A673 (cell line): ENCODE data around the gene ABCA7. TPM values are rescaled to one million over a fixed set of nuclear protein-coding genes. Genes with fewer than 3 reads are reported as not detected.

ENCODE experiments used
- BruUV-seq: library from RNA; stranded (reverse); fragments of 400-500 nt; replicated peaks from 2 replicates; lab custom pipeline; 2021; lab: Mats Ljungman, UMichigan
- CTCF ChIA-PET: fragments of 300-600 bp; sonication (Branson Sonifier 250); formaldehyde crosslinking; loops from one replicate; lab custom pipeline; 2022; ENCODE audit warnings: antibody characterized with exemption; lab: Charles Lee
- POLR2A ChIA-PET: fragments of 300-600 bp; sonication (Branson Sonifier 250); formaldehyde crosslinking; loops from one replicate; lab custom pipeline; 2022; ENCODE audit warnings: antibody characterized with exemption; ENCODE audit not compliant: low non-redundant PET; lab: Charles Lee
- DNase-seq: peaks from one replicate; pipeline ENCODE4 v3.0.0-alpha.2; 2015; ENCODE audit warnings: low spot score
- H3K27ac ChIP-seq: fragments of 200-600 bp; sonication (generic); 2 replicates; pipeline ENCODE4 v1.5.1; 2016; ENCODE audit warnings: mixed run types, low read depth, mild to moderate bottlenecking, mixed read lengths, antibody characterized with exemption, low read length; ENCODE audit not compliant: poor library complexity, severe bottlenecking
- H3K27me3 ChIP-seq: fragments of 200-600 bp; sonication (generic); replicated peaks from 2 replicates; pipeline ENCODE4 v1.6.1; 2017; ENCODE audit warnings: mixed run types, low read depth, mild to moderate bottlenecking, mixed read lengths, antibody characterized with exemption, low read length; ENCODE audit not compliant: insufficient read depth, poor library complexity
- H3K36me3 ChIP-seq: fragments of 200-600 bp; sonication (generic); 2 replicates; pipeline ENCODE4 v1.6.1; 2016; ENCODE audit warnings: mixed run types, mild to moderate bottlenecking, mixed read lengths, antibody characterized with exemption, low read length; ENCODE audit not compliant: insufficient read depth, poor library complexity, severe bottlenecking
- H3K4me1 ChIP-seq: fragments of 200-600 bp; sonication (generic); 2 replicates; pipeline ENCODE4 v1.6.1; 2017; ENCODE audit warnings: mixed run types, mild to moderate bottlenecking, mixed read lengths, antibody characterized with exemption, low read length; ENCODE audit not compliant: insufficient read depth, poor library complexity, severe bottlenecking
- H3K4me3 ChIP-seq: fragments of 200-600 bp; sonication (generic); 2 replicates; pipeline ENCODE4 v1.5.1; 2016; ENCODE audit warnings: low read depth, mixed run types, mild to moderate bottlenecking, mixed read lengths, low read length; ENCODE audit not compliant: poor library complexity, severe bottlenecking
- H3K9me3 ChIP-seq: fragments of 200-600 bp; sonication (generic); 2 replicates; pipeline ENCODE4 v1.6.1; 2016; ENCODE audit warnings: mixed run types, low read depth, mild to moderate bottlenecking, mixed read lengths, antibody characterized with exemption, low read length; ENCODE audit not compliant: poor library complexity, severe bottlenecking
- CTCF ChIP-seq: fragments of 300-800, 200-600 bp; sonication (generic); conservative IDR thresholded peaks from 2 replicates; pipeline ENCODE4 v1.5.1; 2017; ENCODE audit warnings: low read depth, mild to moderate bottlenecking, antibody characterized with exemption, low read length, moderate library complexity, mixed read lengths
- EZH2 ChIP-seq: fragments of 200-600 bp; sonication (generic); IDR thresholded peaks from 2 replicates; pipeline ENCODE4 v1.6.1; 2017; ENCODE audit warnings: borderline replicate concordance, low read depth, mild to moderate bottlenecking, mixed read lengths, antibody characterized with exemption, low read length; ENCODE audit not compliant: poor library complexity, severe bottlenecking
- intact Hi-C: fragments of 100-400 bp; cut with micrococcal nuclease; formaldehyde crosslinking; loops from one replicate; pipeline ENCODE4 v1.10.0; 2022; ENCODE audit not compliant: unreplicated experiment
- total RNA-seq: library from RNA; stranded (reverse); gene quantifications from 2 replicates; pipeline ENCODE4 v1.2.3, GENCODE V29; 2021

Gene ABCA7
- total RNA-seq, 1 experiment from 2014 or later: 12.0 TPM

DNA sequence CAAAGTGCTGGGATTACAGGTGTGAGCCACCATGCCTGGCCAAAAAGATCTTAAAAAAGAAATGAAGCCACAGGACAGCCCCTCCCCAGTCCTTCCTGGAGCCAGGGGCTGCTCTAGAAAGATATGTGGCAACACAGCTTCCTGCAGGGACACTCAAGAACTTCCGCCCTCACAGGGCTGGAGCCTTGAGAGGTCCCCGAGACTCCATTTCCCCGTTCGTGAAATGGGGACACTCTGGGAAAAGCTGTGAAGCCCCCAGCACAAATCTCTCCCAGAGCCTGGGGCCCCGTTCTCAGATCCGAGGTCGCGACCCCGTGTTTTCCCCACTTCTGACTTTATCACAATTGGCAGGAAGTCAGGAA is 61.4 kb downstream of the ABCA7 start:
- intact Hi-C loops: loop anchor here (10.0 kb wide), 1 partner anchor 77 kb away; the partner anchor contains the start of genes CNN2, RNU6-2 and TMEM259
- peaks cover 6% of the 10 kb centered on the region for H3K36me3 ChIP-seq
- H3K4me1 ChIP-seq: peaks cover 19% of the 10 kb centered on the region
- CTCF ChIA-PET: no interaction called here
- peak overlapping the region; percentile 55 for H3K27ac ChIP-seq
- POLR2A ChIA-PET: no interaction called here
- peak; percentile 56 for DNase-seq
- no TSS peak for BruUV-seq
- peaks cover 6% of the 10 kb centered on the region for H3K9me3 ChIP-seq
- no peak overlapping the region for H3K4me3 ChIP-seq
- H3K27me3 ChIP-seq: no peaks in the 10 kb centered on the region
- no peak for TF ChIP-seq EZH2
- no peak for TF ChIP-seq CTCF

- DNase-seq: no peak
- intact Hi-C loops: loop anchor here (10.0 kb wide), 1 partner anchor 78 kb away; the partner anchor contains the start of genes CNN2, RNU6-2 and TMEM259
- Histone ChIP-seq H3K4me3 (no peak overlapping the region), H3K36me3 (peaks cover 18% of the 10 kb centered on the region), H3K4me1 (peaks cover 30% of the 10 kb centered on the region), H3K9me3 (peaks cover 6% of the 10 kb centered on the region), H3K27me3 (no peaks in the 10 kb centered on the region), H3K27ac (peak overlapping the region; percentile 55)
- TF ChIP-seq CTCF (no peak), EZH2 (no peak)
- CTCF ChIA-PET: no interaction called here
- POLR2A ChIA-PET: interaction anchor here (0.7 kb wide), 1 partner anchor 12 kb away, joined by 4 read pairs; no protein-coding TSS in a partner anchor
- no TSS peak for BruUV-seq
These were observed 62.7 kb downstream of the ABCA7 start for GRCh38 chr19:1102407-1103131.

GRCh38 chr19:1103132-1103707 is 63.3 kb downstream of the ABCA7 start:
- ChIA-PET POLR2A (interaction anchor here (0.7 kb wide), 1 partner anchor 12 kb away, joined by 4 read pairs; no protein-coding TSS in a partner anchor), CTCF (no interaction called here)

More at GRCh38 chr19:1103132-1103707, 63.3 kb downstream of the ABCA7 start:
- Histone ChIP-seq H3K27ac (peak overlapping the region; percentile 55), H3K9me3 (peaks cover 6% of the 10 kb centered on the region), H3K36me3 (peaks cover 19% of the 10 kb centered on the region), H3K4me1 (peaks cover 30% of the 10 kb centered on the region), H3K27me3 (no peaks in the 10 kb centered on the region), H3K4me3 (peak overlapping the region; percentile 97)
- BruUV-seq: TSS peak; percentile 68
- intact Hi-C loops: loop anchor here (10.0 kb wide), 1 partner anchor 78 kb away; the partner anchor contains the start of genes CNN2, RNU6-2 and TMEM259
- TF ChIP-seq CTCF (no peak), EZH2 (no peak)
- no peak for DNase-seq
